Activated naive CD8-positive, alpha-beta T cell treated with anti-CD3 and anti-CD28 coated beads, Interleukin-2, amount 10 ng/mL, durations not matched to agents 7 days and 5 days (primary cell): ENCODE results near the gene INSM1. TPM values are rescaled to one million over a fixed set of nuclear protein-coding genes. Genes with fewer than 3 reads are reported as not detected.

Experiments used
- ATAC-seq: fragments of 150-1000 bp; cut with Tn5 transposase; one replicate; pipeline ENCODE4 v1.10.0; 2021; ENCODE audit warnings: low read depth, moderate library complexity
- POLR2A ChIA-PET: fragments of 350-600 bp; sonication (Branson Sonifier 250); formaldehyde crosslinking; loops from one replicate; lab custom pipeline; 2021; ENCODE audit warnings: antibody characterized with exemption; lab: Charles Lee
- DNase-seq: peaks from one replicate; pipeline ENCODE4 v3.0.0; 2021
- H3K27ac Mint-ChIP-seq: one replicate; pipeline ENCODE4 v1.8.0; 2022; ENCODE audit warnings: mild to moderate bottlenecking, mixed read lengths
- H3K27me3 Mint-ChIP-seq: one replicate; pipeline ENCODE4 v1.8.0; 2022; ENCODE audit warnings: mild to moderate bottlenecking, moderate library complexity, mixed read lengths
- H3K36me3 Mint-ChIP-seq: one replicate; pipeline ENCODE4 v1.8.0; 2021; ENCODE audit warnings: mild to moderate bottlenecking, mixed read lengths
- H3K4me1 Mint-ChIP-seq: one replicate; pipeline ENCODE4 v1.8.0; 2021; ENCODE audit warnings: mixed read lengths
- H3K4me3 Mint-ChIP-seq: one replicate; pipeline ENCODE4 v1.8.0; 2022; ENCODE audit warnings: mild to moderate bottlenecking, moderate library complexity, mixed read lengths
- H3K9me3 Mint-ChIP-seq: one replicate; pipeline ENCODE4 v1.8.0; 2021; ENCODE audit warnings: mixed read lengths
- total RNA-seq, 2 experiments: library from RNA; stranded (reverse); gene quantifications; one replicate each; pipeline ENCODE4 v1.2.3, GENCODE V29; 2021

Gene INSM1
- total RNA-seq, 2 experiments from 2014 or later: not detected

DNA sequence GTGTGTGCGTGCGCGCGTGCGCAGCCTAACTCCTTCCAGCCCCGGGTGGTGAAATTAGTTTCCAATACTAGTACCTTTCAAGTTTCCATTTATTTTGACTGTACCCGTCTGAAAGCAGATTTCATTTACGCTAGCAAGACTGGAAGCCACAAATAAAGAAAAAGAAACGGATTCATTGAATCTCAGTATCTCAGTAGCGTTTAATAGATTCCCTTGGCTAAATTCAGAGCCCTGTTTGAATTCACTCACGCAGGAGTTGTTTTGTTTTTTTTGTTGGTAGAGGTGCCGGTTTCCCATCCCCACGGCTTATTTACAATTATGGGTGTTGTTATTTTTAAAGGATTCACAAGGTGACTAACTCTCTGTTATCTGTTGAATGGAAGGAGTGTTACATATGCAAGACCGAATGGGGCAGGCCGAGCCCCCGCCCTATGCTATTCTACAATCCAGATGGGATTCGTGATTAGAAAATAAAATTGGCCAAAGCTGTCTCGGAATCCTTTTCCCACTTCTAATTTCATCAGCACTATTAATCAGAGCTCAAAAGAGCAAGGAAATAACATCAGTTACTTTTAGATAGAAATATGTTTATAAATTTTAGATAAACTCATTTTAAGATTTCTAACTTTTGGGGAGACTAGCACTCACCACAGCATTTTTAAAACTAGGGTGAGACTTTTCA, 2.3 kb upstream of the INSM1 start:
- Mint-ChIP-seq H3K27me3 (peaks cover 69% of the 10 kb centered on the region), H3K36me3 (peaks cover 3% of the 10 kb centered on the region), H3K4me1 (peaks cover 10% of the 10 kb centered on the region), H3K9me3 (no peaks in the 10 kb centered on the region), H3K27ac (peak overlapping the region; percentile 13), H3K4me3 (no peak overlapping the region)
- no peak for DNase-seq
- POLR2A ChIA-PET: no interaction called here
- ATAC-seq: no peak

DNA sequence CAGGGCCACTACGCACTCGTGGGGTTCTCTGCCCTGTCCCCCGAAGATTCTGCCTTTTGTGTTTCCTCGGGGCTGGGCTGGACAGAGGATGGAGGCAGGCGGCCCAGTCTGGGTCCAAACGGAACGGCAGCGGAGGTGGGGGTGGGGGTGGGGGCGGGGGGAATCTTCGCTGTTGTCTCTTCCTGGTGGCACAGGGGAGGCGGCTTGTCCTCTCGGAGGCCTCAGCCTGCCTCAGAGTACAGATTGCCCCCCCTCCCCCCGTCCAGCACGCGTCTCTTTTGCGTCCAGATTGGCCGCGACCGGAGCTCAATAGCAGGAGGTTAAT, 1.4 kb upstream of the INSM1 start:
- H3K27me3 Mint-ChIP-seq: peaks cover 69% of the 10 kb centered on the region
- POLR2A ChIA-PET: no interaction called here
- no peak for ATAC-seq

DNA sequence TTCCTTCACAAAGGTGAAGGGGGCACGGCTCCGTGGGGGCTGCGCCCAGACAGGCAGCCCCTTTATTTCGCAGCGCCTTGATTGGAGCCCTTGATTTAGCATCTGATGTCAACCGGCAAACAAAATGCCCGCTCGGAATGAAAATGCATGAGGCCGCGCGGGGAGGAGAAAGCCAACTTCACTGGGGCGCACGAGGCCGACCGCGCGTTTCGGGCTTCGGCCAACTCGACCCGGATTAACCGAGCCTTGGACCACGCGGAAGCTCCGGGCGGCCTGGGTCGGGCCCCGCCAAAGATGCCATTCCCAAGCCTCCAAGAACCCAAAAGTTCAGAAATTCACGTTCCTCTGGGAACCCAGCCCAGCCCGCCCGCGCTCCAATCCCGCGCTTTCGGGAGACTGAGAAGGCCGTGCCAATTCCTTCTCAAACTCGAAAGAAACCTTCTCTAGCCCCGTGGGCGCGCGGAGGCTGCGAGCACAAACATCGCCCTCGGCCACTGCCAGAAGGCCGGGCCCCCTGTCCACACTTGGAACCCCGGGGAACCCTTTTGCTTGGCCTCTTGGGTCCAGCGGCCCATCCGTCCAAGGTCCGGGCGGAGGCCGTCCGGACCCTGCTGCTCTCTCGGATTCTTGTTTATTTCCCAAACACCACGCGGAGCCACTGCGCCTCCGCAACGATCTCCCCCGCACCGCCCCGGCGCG, 879 bp upstream of the INSM1 start:
- peak; percentile 33 for DNase-seq
- H3K4me3 Mint-ChIP-seq: no peak overlapping the region

More for the DNA sequence above, 1.4 kb upstream of the INSM1 start:
- H3K4me1 Mint-ChIP-seq: peaks cover 8% of the 10 kb centered on the region
- no peak overlapping the region for H3K27ac Mint-ChIP-seq
- no peak for DNase-seq
- H3K4me3 Mint-ChIP-seq: peak overlapping the region; percentile 50
- no peaks in the 10 kb centered on the region for H3K9me3 Mint-ChIP-seq
- peaks cover 3% of the 10 kb centered on the region for H3K36me3 Mint-ChIP-seq

DNA sequence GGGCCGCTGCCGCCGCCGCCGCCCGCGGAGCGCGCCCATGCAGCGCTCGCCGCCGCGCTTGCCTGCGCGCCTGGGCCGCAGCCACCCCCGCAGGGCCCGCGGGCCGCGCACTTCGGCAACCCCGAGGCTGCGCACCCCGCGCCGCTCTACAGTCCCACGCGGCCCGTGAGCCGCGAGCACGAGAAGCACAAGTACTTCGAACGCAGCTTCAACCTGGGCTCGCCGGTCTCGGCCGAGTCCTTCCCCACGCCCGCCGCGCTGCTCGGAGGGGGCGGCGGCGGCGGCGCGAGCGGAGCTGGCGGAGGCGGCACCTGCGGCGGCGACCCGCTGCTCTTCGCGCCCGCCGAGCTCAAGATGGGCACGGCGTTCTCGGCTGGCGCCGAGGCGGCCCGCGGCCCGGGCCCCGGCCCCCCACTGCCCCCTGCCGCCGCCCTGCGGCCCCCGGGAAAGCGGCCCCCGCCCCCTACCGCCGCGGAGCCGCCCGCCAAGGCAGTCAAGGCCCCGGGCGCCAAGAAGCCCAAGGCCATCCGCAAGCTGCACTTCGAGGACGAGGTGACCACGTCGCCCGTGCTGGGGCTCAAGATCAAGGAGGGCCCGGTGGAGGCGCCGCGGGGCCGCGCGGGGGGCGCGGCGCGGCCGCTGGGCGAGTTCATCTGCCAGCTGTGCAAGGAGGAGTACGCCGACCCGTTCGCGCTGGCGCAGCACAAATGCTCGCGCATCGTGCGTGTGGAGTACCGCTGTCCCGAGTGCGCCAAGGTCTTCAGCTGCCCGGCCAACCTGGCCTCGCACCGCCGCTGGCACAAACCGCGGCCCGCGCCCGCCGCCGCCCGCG, 730 bp downstream of the INSM1 start:
- peaks cover 3% of the 10 kb centered on the region for H3K36me3 Mint-ChIP-seq
- POLR2A ChIA-PET: no interaction called here
- peak; percentile 46 for DNase-seq
- no peaks in the 10 kb centered on the region for H3K9me3 Mint-ChIP-seq
- no peak overlapping the region for H3K4me3 Mint-ChIP-seq
- no peak overlapping the region for H3K27ac Mint-ChIP-seq
- H3K27me3 Mint-ChIP-seq: peaks cover 68% of the 10 kb centered on the region
- H3K4me1 Mint-ChIP-seq: peaks cover 7% of the 10 kb centered on the region
- ATAC-seq: peak; percentile 47

More for the DNA sequence above, 879 bp upstream of the INSM1 start:
- ATAC-seq: no peak
- Mint-ChIP-seq H3K27me3 (peaks cover 69% of the 10 kb centered on the region), H3K36me3 (peaks cover 3% of the 10 kb centered on the region), H3K4me1 (peaks cover 8% of the 10 kb centered on the region), H3K9me3 (no peaks in the 10 kb centered on the region), H3K27ac (no peak overlapping the region)
- POLR2A ChIA-PET: no interaction called here

DNA sequence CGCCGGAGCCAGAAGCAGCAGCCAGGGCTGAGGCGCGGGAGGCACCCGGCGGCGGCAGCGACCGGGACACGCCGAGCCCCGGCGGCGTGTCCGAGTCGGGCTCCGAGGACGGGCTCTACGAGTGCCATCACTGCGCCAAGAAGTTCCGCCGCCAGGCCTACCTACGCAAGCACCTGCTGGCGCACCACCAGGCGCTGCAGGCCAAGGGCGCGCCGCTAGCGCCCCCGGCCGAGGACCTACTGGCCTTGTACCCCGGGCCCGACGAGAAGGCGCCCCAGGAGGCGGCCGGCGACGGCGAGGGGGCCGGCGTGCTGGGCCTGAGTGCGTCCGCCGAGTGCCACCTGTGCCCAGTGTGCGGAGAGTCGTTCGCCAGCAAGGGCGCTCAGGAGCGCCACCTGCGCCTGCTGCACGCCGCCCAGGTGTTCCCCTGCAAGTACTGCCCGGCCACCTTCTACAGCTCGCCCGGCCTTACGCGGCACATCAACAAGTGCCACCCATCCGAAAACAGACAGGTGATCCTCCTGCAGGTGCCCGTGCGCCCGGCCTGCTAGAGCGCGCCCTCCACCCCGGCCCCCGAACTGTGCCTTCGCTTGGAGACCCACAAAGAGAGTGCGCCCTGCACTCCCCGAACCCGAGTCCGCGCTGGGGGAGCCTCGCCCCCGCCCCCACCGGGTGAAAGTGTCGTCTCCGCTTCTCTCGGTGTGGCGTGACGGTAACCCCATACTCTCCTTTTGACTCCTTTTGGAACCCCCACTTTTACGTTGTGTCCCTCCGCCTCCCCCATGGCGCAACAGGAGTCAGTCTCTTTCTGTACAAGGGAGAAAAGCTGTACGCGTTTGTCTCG, 1.6 kb downstream of the INSM1 start:
- peak overlapping the region; percentile 45 for H3K4me3 Mint-ChIP-seq

DNA sequence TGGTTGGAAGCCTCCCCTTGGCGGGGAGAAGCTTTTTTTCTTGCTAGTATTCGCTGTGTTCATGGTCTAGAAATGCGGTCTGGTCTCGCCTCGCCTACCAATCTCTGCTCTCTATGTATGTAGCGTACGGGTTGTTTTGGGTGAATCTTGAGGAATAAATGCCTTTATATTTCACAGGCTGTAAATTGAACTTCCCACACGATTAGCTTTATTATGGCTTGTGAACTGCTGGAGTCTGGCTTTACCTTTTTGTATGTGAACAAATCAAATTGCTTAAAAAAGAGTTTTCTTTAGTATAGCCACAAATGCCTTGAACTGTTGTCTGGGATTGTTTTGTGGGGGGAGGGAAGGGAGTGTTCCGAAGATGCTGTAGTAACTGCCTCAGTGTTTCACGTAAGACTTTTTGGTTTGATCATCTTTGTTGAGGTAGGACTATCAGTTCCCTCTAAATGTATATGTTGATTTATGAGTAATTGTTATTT, 2.2 kb downstream of the INSM1 start:
- ATAC-seq: no peak

More for the DNA sequence above, 1.6 kb downstream of the INSM1 start:
- POLR2A ChIA-PET: no interaction called here
- DNase-seq (peak; percentile 45), ATAC-seq (no peak)
- Mint-ChIP-seq H3K9me3 (no peaks in the 10 kb centered on the region), H3K27ac (peak overlapping the region; percentile 82), H3K27me3 (peaks cover 70% of the 10 kb centered on the region), H3K4me1 (peaks cover 7% of the 10 kb centered on the region), H3K36me3 (peaks cover 3% of the 10 kb centered on the region)

DNA sequence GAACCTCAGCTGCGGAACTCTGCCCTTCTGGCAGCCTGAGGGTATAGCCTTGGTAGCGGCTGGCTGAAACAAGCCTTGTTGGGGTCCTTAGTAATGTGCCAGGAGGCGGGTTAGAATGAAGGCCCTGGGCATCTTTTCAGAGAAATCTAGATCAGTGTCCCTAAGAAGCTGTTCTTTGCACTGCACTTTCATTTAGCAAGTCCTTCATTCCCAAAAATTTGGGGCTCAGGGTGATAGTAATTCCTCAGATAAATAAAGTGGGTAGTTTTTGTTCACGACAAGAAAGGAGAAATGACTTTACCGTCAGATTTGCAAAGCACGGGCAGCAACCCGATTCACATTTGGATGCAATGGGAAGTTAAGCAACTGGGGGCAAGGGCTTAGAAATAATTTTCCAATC, 3.2 kb downstream of the INSM1 start:
- no peak for DNase-seq
- Mint-ChIP-seq H3K27me3 (peaks cover 68% of the 10 kb centered on the region), H3K9me3 (no peaks in the 10 kb centered on the region), H3K36me3 (peaks cover 3% of the 10 kb centered on the region), H3K4me3 (no peak overlapping the region), H3K4me1 (peaks cover 7% of the 10 kb centered on the region), H3K27ac (no peak overlapping the region)
- no peak for ATAC-seq
- POLR2A ChIA-PET: no interaction called here

More for the DNA sequence above, 2.2 kb downstream of the INSM1 start:
- Mint-ChIP-seq H3K27ac (peak overlapping the region; percentile 82), H3K27me3 (peaks cover 69% of the 10 kb centered on the region), H3K4me3 (peak overlapping the region; percentile 45), H3K4me1 (peaks cover 7% of the 10 kb centered on the region), H3K9me3 (no peaks in the 10 kb centered on the region), H3K36me3 (peaks cover 3% of the 10 kb centered on the region)
- POLR2A ChIA-PET: no interaction called here
- DNase-seq: no peak

DNA sequence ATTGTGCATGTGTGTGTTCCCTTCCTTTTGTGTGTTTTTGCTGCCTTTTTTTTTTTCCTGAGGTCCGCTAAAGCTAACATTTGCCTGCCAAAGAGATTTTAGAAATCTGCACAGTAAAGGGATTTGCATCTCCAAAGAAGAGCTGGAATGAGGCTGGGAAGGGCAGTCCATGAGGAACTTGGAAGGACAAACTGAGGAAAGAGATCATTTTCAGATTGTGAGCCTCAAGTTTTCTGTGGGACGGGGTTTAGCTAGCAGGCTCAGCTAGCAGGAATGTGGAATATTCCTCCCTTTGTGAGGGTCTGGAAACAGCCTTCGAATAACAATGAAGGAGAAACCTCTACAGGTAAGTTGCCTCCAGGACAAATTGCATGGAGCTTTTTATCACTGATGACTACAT, 3.8 kb downstream of the INSM1 start:
- H3K4me1 Mint-ChIP-seq: peaks cover 7% of the 10 kb centered on the region
- H3K27me3 Mint-ChIP-seq: peaks cover 66% of the 10 kb centered on the region
- ATAC-seq: no peak
- no peaks in the 10 kb centered on the region for H3K9me3 Mint-ChIP-seq
- POLR2A ChIA-PET: no interaction called here
- H3K36me3 Mint-ChIP-seq: peaks cover 3% of the 10 kb centered on the region
- H3K27ac Mint-ChIP-seq: no peak overlapping the region
- DNase-seq: no peak
- H3K4me3 Mint-ChIP-seq: no peak overlapping the region

DNA sequence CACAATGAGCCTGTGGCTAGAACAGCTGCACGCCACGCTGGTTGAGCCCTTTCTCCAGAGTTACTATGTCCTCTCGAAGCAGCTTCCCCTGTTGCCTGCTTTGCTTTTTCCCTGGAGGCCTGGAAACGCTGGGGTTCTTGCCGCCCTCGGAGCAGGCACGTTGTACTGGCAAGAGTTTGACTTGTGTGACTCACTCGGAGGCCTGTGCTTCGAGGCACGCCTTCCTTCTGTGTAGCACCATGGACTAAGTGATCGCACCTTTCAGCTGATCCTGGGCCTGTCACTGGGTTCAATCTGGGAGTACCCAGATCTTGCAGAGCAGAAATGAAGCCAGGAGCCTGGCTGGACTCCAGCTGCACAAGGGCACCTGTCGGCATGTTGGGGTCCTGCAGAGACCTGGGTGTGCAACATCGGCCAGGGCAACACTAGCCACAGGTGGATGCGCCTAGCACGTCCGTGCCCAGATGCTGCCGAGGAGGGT, 5.2 kb downstream of the INSM1 start:
- no peak overlapping the region for H3K27ac Mint-ChIP-seq
- POLR2A ChIA-PET: no interaction called here
- no peak for ATAC-seq
- DNase-seq: no peak
- peaks cover 5% of the 10 kb centered on the region for H3K4me1 Mint-ChIP-seq
- peaks cover 3% of the 10 kb centered on the region for H3K36me3 Mint-ChIP-seq
- no peaks in the 10 kb centered on the region for H3K9me3 Mint-ChIP-seq
- H3K4me3 Mint-ChIP-seq: no peak overlapping the region
- H3K27me3 Mint-ChIP-seq: peaks cover 61% of the 10 kb centered on the region

DNA sequence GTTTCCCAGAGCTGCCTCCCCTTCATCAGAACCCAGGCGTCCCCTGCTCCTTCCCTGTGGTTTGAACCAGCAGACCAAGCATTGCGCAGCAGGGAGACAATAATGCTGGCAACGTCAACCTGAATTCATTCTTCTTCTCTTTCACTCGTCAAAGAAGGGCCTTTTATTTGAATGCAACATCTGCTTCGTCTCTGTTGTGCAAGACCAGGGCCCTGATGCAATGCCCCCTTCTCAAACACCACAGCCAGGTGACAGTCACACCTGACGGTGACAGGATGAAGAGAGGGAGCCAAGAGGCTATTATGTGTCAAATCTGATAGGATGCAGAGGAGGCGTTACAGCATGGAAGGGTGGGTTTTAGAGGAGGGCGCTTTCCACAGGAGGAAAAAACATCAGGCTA, 8.0 kb downstream of the INSM1 start:
- POLR2A ChIA-PET: no interaction called here
- Mint-ChIP-seq H3K9me3 (no peaks in the 10 kb centered on the region), H3K36me3 (no peaks in the 10 kb centered on the region), H3K4me3 (no peak overlapping the region), H3K27ac (no peak overlapping the region), H3K4me1 (no peaks in the 10 kb centered on the region), H3K27me3 (peaks cover 50% of the 10 kb centered on the region)
- DNase-seq (no peak), ATAC-seq (no peak)

DNA sequence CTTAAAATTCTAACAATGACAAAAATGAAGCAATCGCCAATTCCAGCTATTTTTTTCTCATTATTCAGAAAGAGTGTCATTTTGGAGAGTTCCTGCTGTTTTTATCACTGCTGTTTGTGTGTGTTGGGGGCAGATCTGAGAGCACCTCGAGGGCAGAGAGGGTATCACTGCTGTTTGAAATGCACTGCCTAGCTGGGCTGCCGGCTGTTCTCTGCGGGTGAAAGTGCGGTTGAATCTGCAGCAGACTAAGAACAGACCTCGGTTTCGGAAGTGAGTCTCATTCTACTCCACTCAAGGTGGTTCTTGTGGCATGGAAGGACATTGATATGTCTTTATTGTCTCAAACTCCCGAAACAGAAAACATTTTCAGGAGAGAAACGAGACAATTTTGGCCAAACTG, 18.3 kb downstream of the INSM1 start:
- POLR2A ChIA-PET: no interaction called here
- Mint-ChIP-seq H3K9me3 (no peaks in the 10 kb centered on the region), H3K36me3 (no peaks in the 10 kb centered on the region), H3K27me3 (no peaks in the 10 kb centered on the region), H3K4me1 (no peaks in the 10 kb centered on the region), H3K27ac (no peak overlapping the region), H3K4me3 (no peak overlapping the region)
- ATAC-seq: no peak
- DNase-seq: no peak

DNA sequence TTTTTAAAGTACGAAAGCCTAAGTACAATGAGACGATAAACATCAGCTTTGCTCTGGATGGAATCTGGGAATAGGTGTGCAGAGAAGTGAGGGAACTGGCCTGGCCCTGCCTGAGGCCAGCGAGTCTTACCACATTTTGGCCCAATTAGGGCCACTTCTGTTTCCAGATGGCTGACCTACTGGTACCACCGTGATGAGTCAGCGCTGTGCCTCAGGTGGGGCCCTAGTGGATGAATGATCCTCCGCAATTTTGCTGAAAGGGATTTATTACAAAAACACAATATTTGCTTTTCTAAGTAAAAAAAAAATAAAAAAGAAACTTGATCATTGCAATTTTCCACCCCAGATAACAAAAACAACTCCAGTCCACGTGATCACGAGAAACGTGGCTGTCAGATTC, 22.5 kb downstream of the INSM1 start:
- Mint-ChIP-seq H3K4me1 (no peaks in the 10 kb centered on the region), H3K4me3 (no peak overlapping the region), H3K27me3 (no peaks in the 10 kb centered on the region), H3K27ac (no peak overlapping the region), H3K9me3 (no peaks in the 10 kb centered on the region), H3K36me3 (no peaks in the 10 kb centered on the region)
- POLR2A ChIA-PET: no interaction called here
- ATAC-seq (no peak), DNase-seq (no peak)

DNA sequence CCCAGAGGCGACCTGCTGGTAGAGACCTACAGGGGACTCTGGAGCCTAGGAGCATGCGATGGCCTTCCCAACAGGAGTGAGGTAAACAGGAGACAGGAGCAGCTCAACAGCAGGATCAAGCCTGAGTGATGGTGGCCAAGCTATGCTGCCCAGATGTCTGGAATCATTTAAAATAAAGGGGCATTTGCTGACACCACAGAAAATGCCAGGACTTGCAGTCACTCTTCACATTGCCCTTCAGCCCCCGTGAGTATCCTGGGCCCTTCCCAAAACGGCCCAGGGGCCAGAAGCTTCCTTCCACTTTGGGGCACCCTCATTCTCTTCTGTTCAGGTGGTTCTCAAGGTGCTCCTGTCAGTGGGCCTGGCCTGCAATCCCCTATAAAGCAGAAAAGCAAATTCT, 23.2 kb downstream of the INSM1 start:
- Mint-ChIP-seq H3K9me3 (no peaks in the 10 kb centered on the region), H3K36me3 (no peaks in the 10 kb centered on the region), H3K4me3 (no peak overlapping the region), H3K27ac (no peak overlapping the region), H3K4me1 (no peaks in the 10 kb centered on the region), H3K27me3 (no peaks in the 10 kb centered on the region)
- ATAC-seq (no peak), DNase-seq (no peak)
- POLR2A ChIA-PET: no interaction called here
